Type B pancreatic cell (in vitro differentiated cells): ENCODE data around the gene CALCOCO1. TPM values are rescaled to one million over a fixed set of nuclear protein-coding genes. Genes with fewer than 3 reads are reported as not detected.
A peak's percentile ranks its signal among the peaks of the same experiment; 100 is the strongest.

Source experiments
- DNase-seq: peaks from one replicate; pipeline ENCODE4 v3.0.0; 2021; ENCODE audit warnings: mixed read lengths; ENCODE audit not compliant: unreplicated experiment; ENCODE audit errors: extremely low spot score
- H3K27ac Mint-ChIP-seq: 2 replicates; pipeline ENCODE4 v1.8.0; 2021; ENCODE audit warnings: mild to moderate bottlenecking, mixed read lengths
- H3K27me3 Mint-ChIP-seq: 2 replicates; pipeline ENCODE4 v1.8.0; 2021; ENCODE audit warnings: mixed read lengths
- H3K36me3 Mint-ChIP-seq: 2 replicates; pipeline ENCODE4 v1.8.0; 2021; ENCODE audit warnings: mixed read lengths
- H3K4me1 Mint-ChIP-seq: one replicate; pipeline ENCODE4 v1.8.0; 2021; ENCODE audit warnings: mixed read lengths; ENCODE audit not compliant: unreplicated experiment
- H3K4me3 Mint-ChIP-seq: 2 replicates; pipeline ENCODE4 v1.8.0; 2021; ENCODE audit warnings: mild to moderate bottlenecking, mixed read lengths
- H3K9me3 Mint-ChIP-seq: 2 replicates; pipeline ENCODE4 v1.8.0; 2021; ENCODE audit warnings: mixed read lengths
- total RNA-seq: library from RNA; stranded (reverse); gene quantifications from 2 replicates; pipeline ENCODE4 v1.2.1, GENCODE V29; 2021; ENCODE audit warnings: low replicate concordance
- TF ChIP-seq, protein P1 (sequence below): fragments of 200-600 bp; sonication (generic); conservative IDR thresholded peaks from 2 replicates; pipeline ENCODE4 v1.5.0; 2021; ENCODE audit warnings: antibody characterized with exemption, mild to moderate bottlenecking

Gene CALCOCO1
- total RNA-seq, 1 donor from 2014 or later = 86.7 TPM

DNA sequence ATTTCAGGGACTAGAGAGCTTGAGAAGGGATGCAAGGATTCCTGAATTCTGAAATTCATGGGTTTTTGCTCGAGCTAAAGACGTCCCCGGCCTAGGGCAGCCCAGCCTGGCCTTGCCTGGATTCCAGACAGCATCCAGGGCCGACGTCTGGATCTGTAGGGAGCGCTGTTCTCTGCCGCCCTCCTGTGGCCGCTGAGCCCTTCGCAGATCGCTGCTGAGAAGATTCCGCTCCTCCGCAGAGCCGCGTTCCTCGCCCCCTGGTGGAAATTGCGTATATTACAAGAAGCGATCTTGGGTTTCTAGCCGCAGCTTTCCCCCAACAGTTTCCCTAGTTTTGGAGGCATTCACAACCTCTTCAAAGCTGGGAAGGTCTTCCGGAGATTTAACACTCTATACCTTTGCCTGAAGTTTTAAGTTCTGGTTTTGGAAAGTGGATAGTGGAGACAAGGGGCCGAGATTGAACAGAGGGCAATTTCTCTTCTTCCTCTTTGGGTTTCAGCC, 19.4 kb upstream of the CALCOCO1 start:
- no peaks in the 10 kb centered on the region for H3K9me3 Mint-ChIP-seq
- no peaks in the 10 kb centered on the region for H3K27me3 Mint-ChIP-seq
- H3K4me3 Mint-ChIP-seq = no peak overlapping the region
- no peaks in the 10 kb centered on the region for H3K36me3 Mint-ChIP-seq
- DNase-seq = peak; percentile 94
- H3K27ac Mint-ChIP-seq = no peak overlapping the region
- TF ChIP-seq, protein P1, sequence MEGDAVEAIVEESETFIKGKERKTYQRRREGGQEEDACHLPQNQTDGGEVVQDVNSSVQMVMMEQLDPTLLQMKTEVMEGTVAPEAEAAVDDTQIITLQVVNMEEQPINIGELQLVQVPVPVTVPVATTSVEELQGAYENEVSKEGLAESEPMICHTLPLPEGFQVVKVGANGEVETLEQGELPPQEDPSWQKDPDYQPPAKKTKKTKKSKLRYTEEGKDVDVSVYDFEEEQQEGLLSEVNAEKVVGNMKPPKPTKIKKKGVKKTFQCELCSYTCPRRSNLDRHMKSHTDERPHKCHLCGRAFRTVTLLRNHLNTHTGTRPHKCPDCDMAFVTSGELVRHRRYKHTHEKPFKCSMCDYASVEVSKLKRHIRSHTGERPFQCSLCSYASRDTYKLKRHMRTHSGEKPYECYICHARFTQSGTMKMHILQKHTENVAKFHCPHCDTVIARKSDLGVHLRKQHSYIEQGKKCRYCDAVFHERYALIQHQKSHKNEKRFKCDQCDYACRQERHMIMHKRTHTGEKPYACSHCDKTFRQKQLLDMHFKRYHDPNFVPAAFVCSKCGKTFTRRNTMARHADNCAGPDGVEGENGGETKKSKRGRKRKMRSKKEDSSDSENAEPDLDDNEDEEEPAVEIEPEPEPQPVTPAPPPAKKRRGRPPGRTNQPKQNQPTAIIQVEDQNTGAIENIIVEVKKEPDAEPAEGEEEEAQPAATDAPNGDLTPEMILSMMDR = peak; percentile 100
- peaks cover 15% of the 10 kb centered on the region for H3K4me1 Mint-ChIP-seq

- H3K4me3 Mint-ChIP-seq = no peak overlapping the region
- H3K27ac Mint-ChIP-seq = no peak overlapping the region
- peaks cover 10% of the 10 kb centered on the region for H3K4me1 Mint-ChIP-seq
- no peak for DNase-seq
- H3K36me3 Mint-ChIP-seq = no peaks in the 10 kb centered on the region
- TF ChIP-seq, protein P1 = no peak
- no peaks in the 10 kb centered on the region for H3K27me3 Mint-ChIP-seq
- H3K9me3 Mint-ChIP-seq = no peaks in the 10 kb centered on the region
Measured at GRCh38 chr12:53744751-53745150, 17.5 kb upstream of the CALCOCO1 start.

DNA sequence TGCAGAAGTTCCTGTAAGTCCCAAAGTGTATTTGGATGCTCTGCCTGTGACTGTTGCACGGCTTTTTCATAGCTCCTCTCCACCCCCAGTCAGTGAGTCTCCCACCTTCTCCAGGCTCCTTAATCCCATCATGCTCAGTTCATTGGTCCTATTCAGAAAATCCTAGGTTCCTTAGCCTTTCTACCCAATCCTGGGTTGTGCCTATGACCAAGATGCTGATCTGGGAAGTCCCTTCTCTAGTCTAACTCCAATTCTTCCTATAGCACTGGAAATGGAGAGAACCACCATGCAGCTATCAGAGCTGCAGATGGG, 16.8 kb upstream of the CALCOCO1 start:
- no peak for DNase-seq
- Mint-ChIP-seq H3K4me1 (peaks cover 16% of the 10 kb centered on the region), H3K36me3 (no peaks in the 10 kb centered on the region), H3K4me3 (no peak overlapping the region), H3K27me3 (no peaks in the 10 kb centered on the region), H3K27ac (no peak overlapping the region), H3K9me3 (no peaks in the 10 kb centered on the region)
- TF ChIP-seq, protein P1 = no peak

DNA sequence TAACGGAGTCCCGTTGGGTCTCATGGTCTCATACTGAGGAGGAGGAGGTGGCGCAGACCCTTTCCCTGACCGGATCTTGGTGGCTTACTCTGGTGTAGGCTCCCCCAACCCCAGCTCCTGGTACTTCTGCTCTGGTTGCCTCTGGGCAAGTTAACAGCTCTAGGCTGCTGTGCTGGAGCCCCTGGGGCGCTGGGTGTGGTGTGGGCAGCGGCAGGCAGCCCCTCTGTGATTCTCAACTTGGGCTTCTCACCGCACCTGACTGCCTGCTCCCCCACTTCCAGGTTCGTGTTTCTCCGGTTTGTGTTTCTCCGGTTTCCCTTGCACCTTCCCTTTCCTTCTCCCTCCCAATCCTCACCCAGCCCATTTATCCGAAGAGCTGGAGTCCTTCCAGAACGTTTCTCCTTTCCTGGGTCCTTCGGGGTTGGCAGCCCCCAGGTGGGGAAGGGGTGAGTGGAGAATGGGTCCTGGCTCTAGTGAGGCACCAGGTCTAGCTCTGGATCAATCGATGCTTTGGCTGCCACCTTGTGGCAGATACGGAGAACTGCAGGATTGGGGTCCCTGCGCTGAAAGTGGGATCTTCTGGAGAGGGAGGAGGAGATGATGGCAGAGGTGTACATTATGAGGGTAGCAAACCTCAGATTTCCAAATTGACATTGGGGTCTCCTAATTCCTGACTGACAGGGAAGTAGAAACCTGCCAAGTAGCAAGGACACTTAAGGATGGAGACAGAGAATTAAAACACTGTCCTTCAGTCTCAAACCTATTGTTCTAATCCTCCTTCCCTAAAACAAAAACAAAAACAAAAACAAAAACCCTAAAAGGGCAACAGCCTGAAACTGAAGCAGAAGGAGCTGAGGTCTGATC, 16.2 kb upstream of the CALCOCO1 start:
- H3K27me3 Mint-ChIP-seq = no peaks in the 10 kb centered on the region
- H3K4me1 Mint-ChIP-seq = peaks cover 21% of the 10 kb centered on the region
- H3K27ac Mint-ChIP-seq = no peak overlapping the region
- H3K4me3 Mint-ChIP-seq = no peak overlapping the region
- no peak for DNase-seq
- H3K36me3 Mint-ChIP-seq = no peaks in the 10 kb centered on the region
- H3K9me3 Mint-ChIP-seq = no peaks in the 10 kb centered on the region
- TF ChIP-seq, protein P1 = peak; percentile 93

DNA sequence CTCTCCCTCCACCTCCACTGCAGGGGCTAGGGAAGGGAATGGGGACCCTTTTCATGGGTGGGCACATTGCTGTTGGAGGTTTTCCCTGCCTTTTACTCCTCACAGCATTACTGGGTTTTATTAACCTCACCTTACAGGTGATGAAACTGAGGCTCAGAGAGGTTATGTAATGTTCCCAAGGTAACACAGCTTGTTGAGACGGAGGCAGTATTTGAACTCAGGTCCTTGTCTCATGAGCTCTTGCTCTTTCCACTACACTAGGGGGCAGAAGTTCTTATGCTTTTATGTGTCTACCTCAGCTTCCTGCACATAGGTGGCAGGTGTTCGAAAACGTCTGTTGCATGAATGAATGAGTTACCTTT, 12.9 kb upstream of the CALCOCO1 start:
- TF ChIP-seq, protein P1 = no peak
- H3K4me3 Mint-ChIP-seq = no peak overlapping the region
- H3K27ac Mint-ChIP-seq = no peak overlapping the region
- H3K4me1 Mint-ChIP-seq = peaks cover 20% of the 10 kb centered on the region
- no peaks in the 10 kb centered on the region for H3K36me3 Mint-ChIP-seq
- no peak for DNase-seq
- no peaks in the 10 kb centered on the region for H3K27me3 Mint-ChIP-seq
- H3K9me3 Mint-ChIP-seq = no peaks in the 10 kb centered on the region
